ENCODE measurements around the gene SHC1. TPM values are rescaled to one million over a fixed set of nuclear protein-coding genes. Genes with fewer than 3 reads are reported as not detected.

Gene SHC1
- total RNA-seq, 1 donor from 2014 or later, result 36.0 TPM

DNA sequence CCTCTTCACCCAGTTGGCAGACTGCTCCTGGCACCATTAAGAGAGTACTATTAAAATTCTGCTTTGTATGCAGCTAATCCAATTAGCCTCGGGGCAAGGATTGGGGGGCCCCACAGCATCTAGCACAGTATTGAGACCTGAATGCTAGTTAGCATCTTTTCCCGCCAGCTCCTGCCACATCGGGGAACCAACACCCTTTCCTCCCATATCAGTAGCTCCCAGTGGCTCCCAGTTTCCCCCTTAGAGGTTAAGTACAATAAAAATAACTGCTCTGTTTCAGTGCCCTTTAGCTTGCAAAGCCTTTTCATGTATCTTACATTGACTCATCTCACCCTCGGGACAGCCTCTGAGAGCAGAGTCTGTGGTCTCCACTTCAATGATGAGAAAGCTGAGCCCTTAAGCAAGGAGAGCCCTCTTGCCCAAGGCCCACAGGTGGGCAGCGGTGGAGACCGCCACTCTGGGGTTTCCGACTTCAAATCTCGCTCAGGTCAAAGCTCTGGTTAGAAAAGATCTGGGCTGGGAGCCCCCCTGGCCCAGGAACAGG is 29.8 kb downstream of the SHC1 start:
- no peaks in the 10 kb centered on the region for H3K27me3 ChIP-seq (ENCODE audit: control insufficient read depth in 3 of 3, insufficient read depth in 3 of 3, low read length in 3 of 3)
- no peak overlapping the region for H3K4me3 ChIP-seq (ENCODE audit: low read length in 3 of 3)
- no peak overlapping the region for H3K9ac ChIP-seq (ENCODE audit: low read depth in 1 of 3, low read length in 3 of 3)
- peaks cover 10 to 14% (median 13%) of the 10 kb centered on the region in 3 donors for H3K36me3 ChIP-seq (ENCODE audit: control insufficient read depth in 3 of 3, insufficient read depth in 3 of 3, low read length in 3 of 3)
- no peaks in the 10 kb centered on the region for H3K9me3 ChIP-seq (ENCODE audit: control insufficient read depth in 3 of 3, low read length in 3 of 3)
- H3K4me1 ChIP-seq (ENCODE audit: control insufficient read depth in 3 of 3, insufficient read depth in 3 of 3, low read length in 3 of 3), result peaks cover 32 to 68% (median 39%) of the 10 kb centered on the region in 3 donors
- H3K27ac ChIP-seq (ENCODE audit: low read depth, low read length), result no peak overlapping the region

DNA sequence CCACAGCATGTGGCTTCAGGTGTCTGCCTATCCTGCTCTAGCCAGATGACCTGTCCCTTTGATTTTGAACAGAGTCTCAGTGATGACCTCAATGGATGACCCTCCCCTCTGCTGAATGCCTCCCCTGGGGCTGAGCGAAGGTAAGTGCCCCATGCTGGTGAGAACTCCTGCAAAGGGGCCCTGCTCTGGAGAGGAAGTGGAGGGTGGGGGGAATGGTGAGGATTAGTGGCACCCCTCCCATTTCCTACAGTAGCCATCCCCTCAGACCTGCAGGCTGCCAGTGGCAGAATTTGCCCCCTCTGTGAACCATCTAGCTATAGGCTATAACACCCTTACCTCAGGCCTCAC is 30.4 kb downstream of the SHC1 start:
- Histone ChIP-seq H3K4me1 (ENCODE audit: control insufficient read depth in 3 of 3, insufficient read depth in 3 of 3, low read length in 3 of 3) (peaks cover 34 to 67% (median 41%) of the 10 kb centered on the region in 3 donors), H3K36me3 (ENCODE audit: control insufficient read depth in 3 of 3, insufficient read depth in 3 of 3, low read length in 3 of 3) (peaks cover 6 to 9% (median 8%) of the 10 kb centered on the region in 3 donors), H3K27ac (ENCODE audit: low read depth, low read length) (no peak overlapping the region), H3K9me3 (ENCODE audit: control insufficient read depth in 3 of 3, low read length in 3 of 3) (no peaks in the 10 kb centered on the region), H3K4me3 (ENCODE audit: low read length in 3 of 3) (no peak overlapping the region), H3K27me3 (ENCODE audit: control insufficient read depth in 3 of 3, insufficient read depth in 3 of 3, low read length in 3 of 3) (no peaks in the 10 kb centered on the region), H3K9ac (ENCODE audit: low read depth in 1 of 3, low read length in 3 of 3) (no peak overlapping the region)

DNA sequence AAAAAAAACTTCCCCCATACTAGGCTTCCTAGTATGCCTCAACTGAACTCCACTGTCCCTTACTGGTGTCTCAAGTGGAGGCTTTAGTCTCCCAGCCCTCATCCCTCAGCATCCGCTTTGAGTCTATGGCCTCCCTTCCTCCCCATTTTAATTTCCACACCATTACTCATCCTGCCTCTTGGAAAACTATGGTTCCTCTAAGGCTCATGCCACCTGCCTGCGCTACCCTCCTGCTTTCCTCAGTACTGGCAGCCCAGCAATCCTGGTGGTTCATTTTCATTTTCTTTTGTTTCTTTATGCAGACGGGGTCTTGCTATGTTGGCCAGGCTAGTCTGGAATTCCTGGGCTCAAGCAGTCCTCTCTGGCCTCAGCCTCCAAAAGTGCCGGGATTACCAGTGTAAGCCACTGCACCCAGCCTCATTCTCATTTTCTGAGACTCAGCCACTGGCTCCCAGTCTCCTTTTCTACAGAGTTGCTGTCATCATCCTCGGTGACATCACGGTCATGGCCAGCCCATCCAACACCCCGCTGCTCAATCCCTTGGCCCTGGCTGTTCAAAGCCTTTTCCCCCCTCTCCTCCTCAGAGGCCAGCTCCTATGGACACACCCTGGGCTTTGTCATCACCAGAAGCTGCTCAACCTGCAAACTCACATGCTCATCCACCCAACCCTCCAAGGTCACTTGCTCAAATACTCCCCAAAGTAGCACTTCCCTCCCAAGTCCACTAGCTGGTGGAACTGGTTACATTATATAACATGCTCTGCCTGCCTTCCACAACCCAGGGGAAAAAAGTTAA is 31.7 kb downstream of the SHC1 start:
- H3K27ac ChIP-seq (ENCODE audit: low read depth, low read length), result peak overlapping the region; percentile 98
- no peaks in the 10 kb centered on the region for H3K36me3 ChIP-seq (ENCODE audit: control insufficient read depth in 3 of 3, insufficient read depth in 3 of 3, low read length in 3 of 3)
- H3K4me1 ChIP-seq (ENCODE audit: control insufficient read depth in 3 of 3, insufficient read depth in 3 of 3, low read length in 3 of 3), result peaks cover 23 to 53% (median 31%) of the 10 kb centered on the region in 3 donors
- H3K9ac ChIP-seq (ENCODE audit: low read depth in 1 of 3, low read length in 3 of 3), result no peak overlapping the region
- H3K4me3 ChIP-seq (ENCODE audit: low read length in 3 of 3), result no peak overlapping the region
- no peaks in the 10 kb centered on the region for H3K9me3 ChIP-seq (ENCODE audit: control insufficient read depth in 3 of 3, low read length in 3 of 3)
- H3K27me3 ChIP-seq (ENCODE audit: control insufficient read depth in 3 of 3, insufficient read depth in 3 of 3, low read length in 3 of 3), result no peaks in the 10 kb centered on the region

DNA sequence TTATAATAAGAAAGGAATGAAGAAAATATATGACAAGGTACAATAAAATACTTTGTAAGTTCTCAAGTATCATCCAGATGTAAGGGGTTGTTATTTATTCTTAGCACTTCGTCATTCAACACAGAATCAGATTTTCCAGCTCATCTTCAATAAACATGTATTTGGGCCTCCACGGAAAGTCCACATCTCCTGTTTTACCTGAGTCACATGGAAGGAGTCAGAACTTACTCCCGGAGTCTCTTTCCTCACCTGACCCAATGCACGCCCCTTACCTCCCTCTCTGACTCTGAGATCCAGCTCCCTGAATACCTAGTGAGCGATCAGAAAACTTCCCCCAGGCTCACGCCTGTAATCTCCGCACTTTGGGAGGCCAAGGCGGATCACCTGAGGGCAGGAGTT is 32.6 kb downstream of the SHC1 start:
- Histone ChIP-seq H3K9ac (ENCODE audit: low read depth in 1 of 3, low read length in 3 of 3) (peak overlapping the region; percentile 95 to 100 (median 99)), H3K4me3 (ENCODE audit: low read length in 3 of 3) (peak overlapping the region in 1 of 3 donors; percentile 94), H3K4me1 (ENCODE audit: control insufficient read depth in 3 of 3, insufficient read depth in 3 of 3, low read length in 3 of 3) (peaks cover 20 to 53% (median 28%) of the 10 kb centered on the region in 3 donors)

DNA sequence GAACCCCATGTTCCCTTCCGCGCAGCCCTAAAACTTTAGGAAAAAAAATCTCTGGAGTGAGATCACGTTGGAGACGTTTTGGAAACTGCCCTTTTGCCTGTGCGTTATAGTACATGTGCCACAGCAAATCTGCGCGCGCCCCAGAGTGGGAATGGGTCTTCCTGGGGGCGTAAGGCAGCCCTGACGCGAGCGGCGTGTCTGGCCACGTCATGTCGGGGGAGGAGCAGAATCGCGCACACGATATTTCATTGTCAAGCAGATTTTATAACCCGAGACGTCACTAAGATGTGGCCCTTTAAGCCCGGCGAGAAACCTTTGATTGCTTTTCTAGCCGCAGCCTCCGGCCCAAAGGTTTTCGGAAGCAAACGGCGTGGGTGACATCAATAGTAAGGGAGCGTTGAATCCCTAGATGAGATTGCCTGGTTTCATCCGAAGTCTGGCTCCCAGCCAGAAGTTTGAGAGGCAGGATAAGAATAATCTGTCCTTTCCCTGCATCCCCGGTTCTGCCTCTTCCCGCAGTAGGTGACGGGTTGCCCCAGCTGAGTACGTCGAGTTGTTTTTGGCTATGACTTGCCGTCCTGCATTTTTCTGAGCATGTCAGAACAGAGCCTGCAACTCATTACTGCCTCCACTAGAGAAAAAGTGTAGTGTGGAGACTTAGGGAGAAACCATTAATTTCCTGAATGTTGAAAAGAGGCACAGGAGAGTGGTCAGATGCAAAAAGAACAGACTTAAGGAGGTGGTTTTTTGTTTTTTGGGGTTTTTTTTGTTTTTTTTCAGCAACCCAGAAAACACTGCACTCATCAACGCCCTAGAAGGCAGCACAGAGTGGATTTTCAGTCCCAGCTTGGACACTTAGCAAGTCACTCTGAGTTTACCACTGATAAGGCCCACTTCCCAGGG is 33.2 kb downstream of the SHC1 start:
- Histone ChIP-seq H3K9ac (ENCODE audit: low read depth in 1 of 3, low read length in 3 of 3) (peak overlapping the region; percentile 95 to 100 (median 99)), H3K27ac (ENCODE audit: low read depth, low read length) (peak overlapping the region; percentile 98), H3K27me3 (ENCODE audit: control insufficient read depth in 3 of 3, insufficient read depth in 3 of 3, low read length in 3 of 3) (no peaks in the 10 kb centered on the region), H3K36me3 (ENCODE audit: control insufficient read depth in 3 of 3, insufficient read depth in 3 of 3, low read length in 3 of 3) (no peaks in the 10 kb centered on the region), H3K4me3 (ENCODE audit: low read length in 3 of 3) (peak overlapping the region; percentile 87 to 98 (median 94)), H3K4me1 (ENCODE audit: control insufficient read depth in 3 of 3, insufficient read depth in 3 of 3, low read length in 3 of 3) (peaks cover 16 to 49% (median 23%) of the 10 kb centered on the region in 3 donors), H3K9me3 (ENCODE audit: control insufficient read depth in 3 of 3, low read length in 3 of 3) (no peaks in the 10 kb centered on the region)

More for the DNA sequence above, 32.6 kb downstream of the SHC1 start:
- H3K27ac ChIP-seq (ENCODE audit: low read depth, low read length), result peak overlapping the region; percentile 98
- H3K27me3 ChIP-seq (ENCODE audit: control insufficient read depth in 3 of 3, insufficient read depth in 3 of 3, low read length in 3 of 3), result no peaks in the 10 kb centered on the region
- no peaks in the 10 kb centered on the region for H3K36me3 ChIP-seq (ENCODE audit: control insufficient read depth in 3 of 3, insufficient read depth in 3 of 3, low read length in 3 of 3)
- no peaks in the 10 kb centered on the region for H3K9me3 ChIP-seq (ENCODE audit: control insufficient read depth in 3 of 3, low read length in 3 of 3)

DNA sequence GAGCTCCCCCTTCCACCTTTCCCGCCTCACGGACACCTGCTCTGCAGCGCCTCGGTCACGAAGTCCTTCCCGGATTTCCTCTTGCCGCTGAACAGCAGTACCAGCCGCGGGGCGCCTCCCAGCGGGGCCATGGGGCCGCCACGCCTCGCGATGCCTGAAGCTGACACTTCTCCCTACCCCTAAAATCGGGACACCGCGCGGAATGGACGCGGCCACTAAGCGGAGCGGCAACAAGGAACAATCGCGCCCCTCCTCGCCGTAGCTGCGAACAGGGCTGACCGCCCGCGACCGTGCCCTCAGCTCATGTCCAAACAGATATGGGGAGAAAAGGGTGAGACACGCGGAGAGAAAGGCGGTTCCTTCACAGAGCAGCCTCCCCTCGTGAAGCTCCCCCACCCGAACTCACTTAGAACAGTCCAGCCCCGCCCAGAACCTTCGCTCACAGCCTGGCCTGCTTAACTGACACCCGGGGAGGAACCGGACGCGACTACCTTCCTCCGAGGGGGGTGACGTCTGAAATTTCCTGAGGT is 33.9 kb downstream of the SHC1 start, which contains the start of gene PMVK:
TSS of gene PMVK (minus strand) at position 165 of the 530 bp plus-strand sequence. CDS start at position 131, 34 bp downstream.
- Histone ChIP-seq H3K4me1 (ENCODE audit: control insufficient read depth in 3 of 3, insufficient read depth in 3 of 3, low read length in 3 of 3) (peaks cover 16 to 42% (median 17%) of the 10 kb centered on the region in 3 donors), H3K27me3 (ENCODE audit: control insufficient read depth in 3 of 3, insufficient read depth in 3 of 3, low read length in 3 of 3) (no peaks in the 10 kb centered on the region), H3K9me3 (ENCODE audit: control insufficient read depth in 3 of 3, low read length in 3 of 3) (no peaks in the 10 kb centered on the region), H3K4me3 (ENCODE audit: low read length in 3 of 3) (peak within 1 kb of the TSS; percentile 87 to 98 (median 94)), H3K27ac (ENCODE audit: low read depth, low read length) (peak within 1 kb of the TSS; percentile 98), H3K36me3 (ENCODE audit: control insufficient read depth in 3 of 3, insufficient read depth in 3 of 3, low read length in 3 of 3) (peaks cover 5 to 6% (median 5%) of the 10 kb centered on the region in 3 donors), H3K9ac (ENCODE audit: low read depth in 1 of 3, low read length in 3 of 3) (peak within 1 kb of the TSS; percentile 95 to 100 (median 99))

DNA sequence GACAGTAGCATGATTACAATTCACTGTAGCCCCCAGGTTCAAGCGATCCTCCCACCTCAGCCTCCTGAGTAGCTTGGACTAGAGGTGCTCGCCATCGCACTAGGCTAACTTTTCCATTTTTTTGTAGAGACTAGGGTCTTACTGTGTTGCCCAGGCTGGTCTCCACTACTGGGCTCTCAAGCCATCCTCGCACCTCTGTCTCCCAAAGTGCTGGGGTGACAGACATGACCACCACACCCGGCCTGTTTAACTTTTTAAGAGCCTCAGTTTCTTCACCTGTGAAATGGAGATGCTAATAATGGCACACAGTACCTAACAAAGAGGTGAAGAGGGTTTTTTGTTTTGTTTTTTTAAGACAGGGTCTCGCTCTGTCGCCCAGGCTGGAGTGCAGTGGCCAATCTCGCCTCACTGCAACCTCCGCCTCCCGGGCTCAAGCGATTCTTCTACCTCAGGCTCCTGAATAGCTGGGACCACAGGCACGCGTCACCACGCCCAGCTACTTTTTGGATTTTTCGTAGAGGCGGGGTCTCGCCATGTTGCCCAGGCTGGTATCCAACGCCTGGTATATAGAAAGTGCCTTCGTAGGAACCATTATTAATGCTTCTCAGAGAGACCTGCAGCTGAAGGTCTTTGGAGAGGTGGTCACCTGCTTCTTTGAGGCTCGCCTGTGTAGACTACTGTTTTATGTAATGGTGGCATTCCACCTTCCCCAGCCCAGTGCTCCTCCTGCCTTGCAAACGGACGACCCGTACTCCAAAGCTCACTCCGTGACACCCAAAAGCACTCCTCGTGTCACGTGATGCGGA is 34.6 kb downstream of the SHC1 start:
- H3K9ac ChIP-seq (ENCODE audit: low read depth in 1 of 3, low read length in 3 of 3), result peak overlapping the region; percentile 95 to 100 (median 99)

DNA sequence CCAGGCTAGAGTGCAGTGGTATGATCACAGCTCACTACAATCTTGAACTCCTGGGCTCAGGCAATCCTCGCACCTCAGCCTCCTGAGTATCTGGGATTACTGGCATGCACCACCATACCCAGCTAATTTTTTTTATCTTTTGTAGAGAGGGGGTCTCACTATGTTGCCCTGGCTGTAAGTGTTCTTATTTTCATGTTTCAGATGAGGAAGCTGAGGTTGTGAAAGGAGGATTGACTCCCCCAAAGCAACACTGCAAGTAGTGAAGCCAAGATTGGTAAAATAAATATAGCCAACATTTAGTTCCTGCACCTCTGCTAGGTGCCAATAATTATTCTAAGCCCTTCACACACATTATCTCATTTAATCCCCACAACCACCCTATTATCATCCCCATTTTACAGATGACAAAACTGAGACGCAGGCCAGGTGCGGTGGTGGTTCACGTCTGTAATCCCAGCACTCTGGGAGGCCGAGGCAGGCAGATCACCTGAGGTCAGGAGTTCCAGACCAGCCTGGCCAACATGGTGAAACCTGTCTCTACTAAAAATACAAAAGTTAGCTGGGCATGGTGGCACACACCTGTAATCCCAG is 36.1 kb downstream of the SHC1 start:
- Histone ChIP-seq H3K36me3 (ENCODE audit: control insufficient read depth in 3 of 3, insufficient read depth in 3 of 3, low read length in 3 of 3) (peaks cover 5 to 16% (median 8%) of the 10 kb centered on the region in 3 donors), H3K4me3 (ENCODE audit: low read length in 3 of 3) (no peak overlapping the region), H3K9ac (ENCODE audit: low read depth in 1 of 3, low read length in 3 of 3) (no peak overlapping the region), H3K27ac (ENCODE audit: low read depth, low read length) (no peak overlapping the region), H3K27me3 (ENCODE audit: control insufficient read depth in 3 of 3, insufficient read depth in 3 of 3, low read length in 3 of 3) (no peaks in the 10 kb centered on the region), H3K4me1 (ENCODE audit: control insufficient read depth in 3 of 3, insufficient read depth in 3 of 3, low read length in 3 of 3) (peaks cover 12 to 26% (median 17%) of the 10 kb centered on the region in 3 donors), H3K9me3 (ENCODE audit: control insufficient read depth in 3 of 3, low read length in 3 of 3) (no peaks in the 10 kb centered on the region)

More for the DNA sequence above, 34.6 kb downstream of the SHC1 start:
- peak overlapping the region; percentile 98 for H3K27ac ChIP-seq (ENCODE audit: low read depth, low read length)
- no peaks in the 10 kb centered on the region for H3K27me3 ChIP-seq (ENCODE audit: control insufficient read depth in 3 of 3, insufficient read depth in 3 of 3, low read length in 3 of 3)
- peaks cover 5 to 11% (median 8%) of the 10 kb centered on the region in 3 donors for H3K36me3 ChIP-seq (ENCODE audit: control insufficient read depth in 3 of 3, insufficient read depth in 3 of 3, low read length in 3 of 3)
- H3K4me1 ChIP-seq (ENCODE audit: control insufficient read depth in 3 of 3, insufficient read depth in 3 of 3, low read length in 3 of 3), result peaks cover 16 to 36% (median 17%) of the 10 kb centered on the region in 3 donors
- peak overlapping the region; percentile 87 to 98 (median 94) for H3K4me3 ChIP-seq (ENCODE audit: low read length in 3 of 3)
- H3K9me3 ChIP-seq (ENCODE audit: control insufficient read depth in 3 of 3, low read length in 3 of 3), result no peaks in the 10 kb centered on the region
